ENCODE results near the gene IGF2BP2.
A peak's percentile ranks its signal among the peaks of the same experiment; 100 is the strongest.
"Not testable (repeated sequence)": the region's sequence is repeated elsewhere in the genome, so short reads cannot be mapped to it uniquely, and the experiment has no call there.

IGF2BP2 gene

DNA sequence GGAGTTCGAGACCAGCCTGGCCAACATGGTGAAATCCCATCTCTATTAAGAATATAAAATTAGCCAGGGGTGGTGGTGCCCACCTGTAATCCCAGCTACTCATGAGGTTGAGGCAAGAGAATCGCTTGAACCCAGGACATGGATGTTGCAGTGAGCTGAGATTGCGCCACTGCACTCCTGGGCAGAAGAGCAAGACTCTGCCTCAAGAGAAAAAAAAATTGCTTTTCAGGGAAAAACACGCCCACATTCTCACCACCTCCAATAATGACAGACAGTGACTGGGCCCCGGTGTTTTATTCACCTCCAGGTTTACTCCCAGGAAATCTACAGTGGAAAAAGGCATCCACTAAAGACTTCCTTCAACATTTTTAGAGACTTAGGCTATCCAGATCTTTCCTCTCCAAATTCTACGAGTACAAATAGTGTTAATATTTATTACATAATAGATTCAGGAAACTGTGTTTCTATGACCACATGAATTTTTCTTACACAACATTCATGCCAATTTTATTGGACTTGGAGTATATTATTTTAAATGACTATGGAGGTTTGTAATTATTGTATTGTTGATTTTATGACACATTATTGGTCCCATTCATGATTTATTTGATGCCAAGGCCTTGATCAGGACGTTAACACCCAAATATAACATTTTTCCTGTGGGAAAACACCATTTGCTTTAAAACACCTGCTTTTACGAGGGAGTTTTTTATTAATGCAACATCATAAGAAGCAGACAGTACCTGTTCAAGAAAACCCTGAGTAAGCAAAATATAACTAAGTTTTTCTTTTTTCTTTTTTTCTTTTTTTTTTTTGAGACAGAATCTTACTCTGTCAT is 26.6 kb downstream of the IGF2BP2 start:
- no peak for DNase-seq

DNA sequence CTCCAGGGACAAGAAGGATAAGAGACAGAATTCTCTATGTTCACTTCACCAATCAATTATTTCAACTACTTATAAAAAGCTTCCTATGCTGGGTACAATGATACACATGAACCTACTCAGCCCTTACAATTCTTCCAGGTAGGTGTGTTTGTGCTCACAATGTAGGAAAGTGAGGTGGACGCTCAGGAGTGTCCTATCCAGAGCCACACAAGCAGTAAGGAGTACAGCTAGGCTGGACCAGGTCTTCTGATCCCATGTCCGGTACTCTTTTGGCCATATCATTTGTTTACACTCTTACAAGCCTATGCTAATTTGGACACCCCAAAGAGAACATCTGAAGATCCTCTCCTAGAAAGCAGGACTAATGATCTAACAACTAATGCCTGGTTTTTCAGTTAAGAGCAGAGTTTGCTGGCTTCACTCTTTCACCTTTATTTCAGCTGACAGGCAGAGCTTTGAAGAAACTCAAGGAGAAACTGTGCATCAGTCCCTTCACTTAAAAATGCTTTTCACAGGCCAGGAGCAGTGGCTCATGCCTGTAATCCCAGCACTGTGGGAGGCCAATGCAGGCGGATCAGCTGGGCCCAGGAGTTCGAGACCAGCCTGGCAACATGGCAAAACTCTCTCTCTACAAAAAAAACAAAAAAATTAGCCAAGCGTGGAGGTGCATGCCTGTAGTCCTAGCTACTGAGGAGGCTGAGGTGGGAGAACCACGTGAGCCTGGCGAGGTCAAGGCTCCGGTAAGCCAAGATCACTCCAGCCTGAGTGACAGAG is 27.5 kb downstream of the IGF2BP2 start:
- no peak for DNase-seq

DNA sequence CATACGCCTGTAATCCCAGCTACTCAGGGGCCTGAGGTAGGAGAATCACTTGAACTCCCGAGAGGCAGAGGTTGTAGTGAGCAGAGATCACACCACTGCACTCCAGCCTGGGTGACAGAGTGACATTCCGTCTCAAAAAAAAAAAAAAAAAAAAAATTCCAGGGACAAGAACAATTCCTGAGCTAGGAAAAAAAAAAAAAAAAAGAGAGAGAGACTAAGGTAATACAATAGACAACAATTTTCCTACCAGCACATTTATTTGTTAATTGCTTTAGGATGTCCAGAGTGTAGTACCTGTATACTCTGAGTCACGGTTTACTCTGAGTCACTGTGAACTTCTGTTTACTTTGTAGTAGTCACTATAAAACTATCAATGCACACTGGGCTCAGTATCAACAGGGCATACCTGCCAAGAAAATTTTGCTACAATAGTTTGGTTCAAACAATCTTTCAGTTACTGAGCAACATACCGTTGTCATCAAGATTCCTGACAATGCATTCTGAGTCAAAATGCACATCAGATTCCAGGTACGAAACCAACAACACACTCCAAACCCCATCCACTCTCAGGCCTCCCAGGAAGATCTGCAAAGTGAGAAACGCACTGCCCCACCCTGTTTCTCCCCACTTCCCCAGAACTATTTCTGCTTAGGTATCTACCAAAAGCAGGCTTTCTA is 28.3 kb downstream of the IGF2BP2 start:
- no peak for DNase-seq

DNA sequence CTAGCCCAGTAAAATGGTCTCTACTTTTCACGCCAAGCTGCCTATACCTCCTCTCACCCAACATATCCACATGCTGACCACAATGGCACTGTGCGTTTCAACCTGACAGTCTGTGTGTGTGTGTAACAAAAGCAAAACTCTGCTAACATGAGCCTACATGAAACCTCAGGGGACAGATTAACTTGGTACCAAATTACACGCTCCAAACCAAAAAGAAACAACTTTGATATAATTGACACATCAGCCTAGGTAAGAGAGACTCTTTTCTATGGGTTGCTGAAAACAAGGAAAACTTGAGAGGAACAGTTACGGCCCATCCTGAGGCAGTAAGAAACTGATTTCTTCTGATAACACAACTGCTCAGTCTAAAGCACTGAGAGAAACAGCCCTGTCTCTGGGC is 31.5 kb downstream of the IGF2BP2 start:
- no peak for DNase-seq

DNA sequence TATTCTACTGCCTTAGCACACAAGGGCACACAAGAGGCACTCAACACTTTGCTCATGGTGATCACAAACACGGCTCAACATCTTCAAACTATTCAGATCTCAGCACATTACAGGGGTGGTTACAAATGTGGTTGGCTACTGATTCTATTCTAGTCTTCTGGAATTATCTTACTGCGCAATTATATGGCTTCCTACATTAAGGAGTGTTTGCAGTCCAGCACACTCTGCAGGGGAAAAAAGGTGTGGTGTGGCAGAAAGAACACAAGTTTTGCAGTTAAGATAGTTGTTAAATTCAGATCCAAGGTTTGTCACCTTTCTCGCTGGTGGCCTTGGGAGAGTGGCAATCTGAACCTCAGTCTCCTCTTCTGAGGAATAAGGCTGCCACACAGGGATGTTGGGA is 31.9 kb downstream of the IGF2BP2 start:
- DNase-seq: no peak

DNA sequence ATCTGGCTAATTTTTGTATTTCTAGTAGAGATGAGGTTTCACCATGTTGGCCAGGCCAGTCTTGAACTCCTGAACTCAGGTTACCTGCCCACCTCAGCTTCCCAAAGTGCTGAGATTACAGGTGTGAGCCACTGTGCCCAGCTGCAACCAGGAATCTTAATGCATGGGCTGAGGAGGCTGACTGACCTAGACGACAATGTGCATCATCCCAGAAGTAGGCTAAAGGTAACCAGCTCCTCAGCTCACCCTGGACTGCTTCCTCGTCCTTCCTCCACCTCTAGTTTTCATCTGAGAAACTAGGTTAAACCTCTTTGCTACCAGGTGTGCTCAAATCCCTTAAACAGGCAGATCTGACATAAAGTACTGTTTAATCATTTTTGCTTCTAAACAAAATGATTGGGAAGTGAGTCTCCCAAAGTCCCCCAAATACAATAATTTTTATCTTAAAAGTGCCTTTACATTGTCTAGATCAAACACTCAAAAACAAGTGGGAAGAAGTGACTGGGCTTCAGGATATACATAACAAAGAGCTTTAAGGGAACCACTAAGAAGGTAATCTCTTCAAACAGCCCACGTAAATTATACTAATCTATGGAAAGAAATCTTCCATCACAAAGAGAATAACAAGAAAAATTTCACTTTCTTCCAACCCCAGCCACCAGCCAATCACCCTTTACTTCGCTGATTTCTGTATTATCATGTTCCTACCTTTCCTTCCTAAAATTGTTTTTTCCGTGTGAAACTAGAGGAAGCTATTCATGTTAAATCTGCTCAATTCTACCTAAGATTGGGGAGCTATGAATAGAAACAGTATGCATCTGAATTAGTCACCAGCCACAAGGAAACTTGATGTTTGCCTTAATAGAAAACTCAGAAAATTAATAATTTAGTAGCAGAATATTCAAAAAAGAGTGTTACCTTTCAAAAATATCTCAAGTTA is 34.7 kb downstream of the IGF2BP2 start:
- no peak for DNase-seq

DNA sequence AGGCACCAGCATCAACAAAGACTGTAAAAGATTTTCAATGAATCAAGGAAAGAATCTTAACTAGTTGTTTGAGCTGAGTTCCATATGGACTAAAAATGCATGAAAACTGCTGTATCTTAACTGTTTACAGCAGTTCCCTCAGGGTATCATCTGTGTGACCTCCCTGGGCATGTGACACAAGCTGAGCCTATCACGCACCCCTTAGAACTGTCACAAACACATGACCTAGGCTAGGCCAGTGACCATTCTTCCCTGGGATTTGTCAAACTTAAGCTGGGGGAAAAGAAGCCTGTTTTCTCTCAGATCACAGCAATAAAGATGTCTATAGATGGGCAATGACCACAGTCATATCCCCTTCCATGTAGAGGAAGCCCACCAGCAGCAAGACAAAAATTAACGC is 35.7 kb downstream of the IGF2BP2 start:
- DNase-seq: no peak

DNA sequence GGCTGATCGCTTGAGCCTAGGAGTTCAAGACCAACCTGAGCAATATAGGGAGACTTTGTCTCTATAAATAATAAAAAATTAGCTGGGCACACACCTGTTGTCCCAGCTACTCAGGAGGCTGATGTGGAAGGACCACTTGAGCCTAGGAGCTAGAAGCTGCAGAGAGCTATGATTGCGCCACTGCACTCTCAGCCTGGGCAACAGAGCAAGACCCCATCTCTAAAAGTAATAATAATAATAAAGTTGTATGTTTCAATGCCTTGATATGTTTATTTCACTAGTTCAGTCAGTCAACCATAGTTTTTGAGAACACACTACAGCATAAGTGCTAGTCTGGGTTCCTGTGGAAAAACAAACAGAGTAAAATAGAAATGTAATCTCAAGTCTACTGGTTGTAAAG is 36.5 kb downstream of the IGF2BP2 start:
- DNase-seq: no peak

DNA sequence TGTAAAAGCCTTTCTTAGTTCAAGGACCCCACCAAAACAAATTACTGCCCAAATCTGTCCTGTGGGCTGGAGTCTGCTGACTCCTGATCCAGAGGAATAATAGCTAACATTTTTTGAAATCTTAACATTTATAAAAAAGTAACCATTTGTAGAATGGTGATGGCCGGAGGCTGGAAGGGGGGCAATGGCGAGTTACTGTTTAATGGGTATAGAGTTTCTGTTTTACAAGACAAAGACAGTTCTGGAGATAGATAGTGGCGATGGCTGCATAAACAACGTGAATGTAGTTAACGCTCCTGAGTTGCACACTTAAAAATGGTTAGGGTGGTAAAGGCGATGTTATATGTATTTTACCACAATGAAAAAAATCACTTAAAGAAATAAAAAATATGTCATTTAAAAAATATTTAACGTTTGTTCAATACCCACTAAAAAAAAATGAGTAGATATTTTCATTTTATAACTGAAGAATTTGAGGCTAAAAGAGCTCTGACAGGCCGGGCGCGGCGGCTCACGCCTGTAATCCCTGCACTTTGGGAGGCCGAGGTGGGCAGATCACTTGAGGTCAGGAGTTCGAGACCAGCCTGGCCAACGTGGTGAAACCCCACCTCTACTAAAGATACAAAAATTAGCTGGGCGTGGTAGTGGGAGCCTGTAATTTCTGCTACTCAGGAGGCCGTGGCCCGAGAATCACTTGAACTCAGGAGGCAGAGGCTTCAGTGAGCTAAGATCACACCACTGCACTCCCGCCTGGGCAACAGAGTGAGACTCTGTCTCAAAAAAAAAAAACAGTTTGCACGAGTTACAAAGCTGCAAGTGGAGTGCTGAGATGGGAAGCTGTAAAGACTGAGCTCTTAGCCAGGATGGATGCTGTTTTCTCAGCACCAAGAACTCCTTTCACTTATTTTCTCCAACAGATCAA is 37.6 kb downstream of the IGF2BP2 start:
- DNase-seq: no peak

DNA sequence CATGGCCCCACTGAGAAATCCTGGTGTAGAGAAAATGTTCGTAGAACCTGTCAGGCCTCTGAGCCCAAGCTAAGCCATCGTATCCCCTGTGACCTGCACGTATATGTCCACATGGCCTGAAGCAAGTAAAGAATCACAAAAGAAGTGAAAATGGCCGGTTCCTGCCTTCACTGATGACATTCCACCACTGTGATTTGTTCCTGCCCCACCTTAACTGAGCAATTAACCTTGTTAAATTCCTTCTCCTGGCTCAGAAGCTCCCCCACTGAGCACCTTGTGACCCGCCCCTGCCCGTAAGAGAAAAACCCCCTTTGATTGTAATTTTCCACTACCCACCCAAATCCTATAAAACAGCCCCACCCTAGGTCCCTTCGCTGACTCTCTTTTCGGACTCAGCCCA is 38.6 kb downstream of the IGF2BP2 start:
- DNase-seq: not testable (repeated sequence)

DNA sequence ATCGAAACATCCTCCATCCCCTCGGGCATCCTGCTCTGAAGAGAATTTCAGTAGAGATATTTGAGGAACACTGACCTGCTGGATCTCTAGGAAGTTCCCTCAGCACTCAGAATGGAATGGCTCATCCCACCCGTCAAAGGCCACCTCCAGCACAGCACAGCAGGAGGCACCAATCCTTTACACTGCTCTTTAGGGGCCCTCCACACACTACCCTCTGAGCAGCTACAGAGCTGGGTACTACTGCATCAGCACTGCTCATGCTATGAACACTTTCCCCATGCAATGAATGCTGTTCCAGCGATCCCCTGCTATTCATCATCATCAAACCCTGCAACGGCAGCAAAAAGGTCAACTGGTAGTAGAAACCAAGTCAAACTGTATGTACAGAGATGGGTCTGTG is 40.5 kb downstream of the IGF2BP2 start:
- DNase-seq: no peak

DNA sequence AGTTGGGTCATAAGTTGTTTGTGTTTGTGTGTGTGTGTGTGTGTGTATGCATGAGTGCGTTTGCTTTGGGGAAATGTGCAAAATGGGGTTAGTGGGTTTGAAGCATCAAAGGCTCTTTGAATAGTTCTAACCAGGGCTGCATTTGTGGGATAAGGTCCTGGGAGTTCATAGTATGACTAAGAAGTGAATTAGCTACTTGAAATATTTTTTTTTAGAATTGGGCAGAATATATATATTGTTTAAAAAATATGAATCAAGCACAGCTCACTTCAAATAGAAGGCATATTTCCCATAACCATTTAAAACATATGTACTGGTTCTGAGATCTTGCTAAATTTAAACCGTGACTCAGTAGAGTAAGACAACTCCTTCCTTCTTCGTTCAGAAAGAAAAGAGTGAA is 43.1 kb downstream of the IGF2BP2 start:
- no peak for DNase-seq

DNA sequence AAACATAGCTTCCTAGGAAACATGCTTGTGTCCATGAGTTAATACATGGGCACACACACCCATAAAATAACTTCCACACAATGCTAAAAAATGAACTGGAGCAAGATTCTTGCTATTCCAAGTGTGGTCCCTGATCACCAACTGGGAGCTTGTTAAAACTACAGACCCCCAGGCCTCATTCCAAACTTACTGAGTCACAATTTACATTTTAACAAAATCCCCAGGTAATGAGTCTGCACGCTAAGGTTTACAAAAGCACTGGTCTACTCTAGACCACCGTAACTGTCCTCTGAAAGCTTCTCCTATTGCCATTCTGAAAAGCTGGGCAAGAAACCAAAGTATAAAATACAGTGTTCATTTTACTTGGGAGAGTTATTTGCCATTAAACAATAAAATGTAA is 45.4 kb downstream of the IGF2BP2 start:
- DNase-seq: no peak

DNA sequence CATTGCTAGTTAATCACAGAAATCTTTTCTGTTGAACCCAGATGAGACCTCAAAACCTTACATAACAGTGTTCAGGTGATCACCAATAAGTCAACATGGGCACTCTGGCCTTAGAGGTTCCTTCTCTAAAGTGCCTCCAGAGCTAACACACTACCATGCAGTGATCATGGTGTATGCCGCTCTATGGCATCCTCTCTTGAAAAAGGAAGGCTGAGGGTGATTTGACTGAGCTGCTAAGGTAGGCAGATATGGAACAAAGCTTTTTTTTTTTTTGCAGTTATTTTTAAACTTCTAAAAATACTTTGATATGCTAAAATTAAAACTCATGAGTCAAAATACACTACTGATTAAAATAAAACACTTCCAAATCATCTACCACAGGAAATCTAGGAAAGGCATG is 46.0 kb downstream of the IGF2BP2 start:
- no peak for DNase-seq

DNA sequence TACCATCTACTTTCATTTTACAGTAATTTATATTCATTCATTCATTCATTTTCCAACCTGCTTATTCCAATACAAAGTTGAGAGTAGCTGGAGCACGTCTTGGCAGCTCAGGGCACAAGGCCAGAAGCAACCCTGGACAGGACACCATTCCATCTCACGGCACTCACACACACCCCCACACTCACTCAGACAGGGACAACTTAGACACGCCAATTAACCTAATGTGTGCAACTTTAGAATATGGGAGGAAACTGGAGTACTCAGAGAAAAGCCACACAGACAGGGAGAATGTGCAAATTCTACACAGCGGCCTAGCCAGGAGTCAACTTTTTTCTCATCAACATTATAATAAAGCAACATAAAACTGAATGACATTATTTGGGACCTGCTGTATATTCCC is 46.7 kb downstream of the IGF2BP2 start:
- DNase-seq: no peak

DNA sequence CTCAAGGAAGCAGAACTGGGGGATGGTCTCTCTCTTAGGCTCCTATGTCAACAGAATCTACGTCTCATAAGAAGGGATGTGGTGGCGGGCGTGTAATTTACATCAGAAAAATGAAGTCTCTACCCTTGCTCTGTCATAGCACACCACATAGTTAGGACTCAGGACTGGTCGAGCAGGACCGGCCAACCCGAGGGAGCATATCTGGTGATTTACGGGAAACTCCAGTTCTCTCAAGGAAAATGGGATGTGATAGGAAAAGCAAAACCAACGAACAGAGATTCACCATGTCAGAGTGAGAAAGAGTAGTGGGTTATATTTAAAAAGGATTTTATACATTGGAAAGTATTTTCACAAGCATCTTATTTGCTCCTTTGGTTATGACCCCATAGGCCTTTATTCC is 54.7 kb downstream of the IGF2BP2 start:
- DNase-seq: no peak

DNA sequence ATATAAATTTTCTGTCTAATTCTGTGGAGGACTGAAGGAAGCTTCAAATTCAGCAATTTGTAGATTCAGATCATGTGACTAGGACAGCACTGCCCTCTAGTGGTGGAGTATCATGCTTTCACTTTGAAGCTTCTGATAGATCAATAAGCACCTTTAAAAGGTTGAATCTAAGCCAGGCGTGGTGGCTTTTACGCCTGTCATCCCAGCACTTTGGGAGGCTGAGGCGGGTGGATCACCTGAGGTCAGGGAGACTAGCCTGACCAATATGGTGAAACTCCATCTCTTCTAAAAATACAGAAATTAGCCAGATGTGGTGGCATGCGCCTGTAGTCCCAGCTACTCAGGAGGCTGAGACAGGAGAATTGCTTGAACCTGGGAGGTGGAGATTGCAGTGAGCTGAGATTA is 56.3 kb downstream of the IGF2BP2 start:
- DNase-seq: peak; percentile 52 to 58

DNA sequence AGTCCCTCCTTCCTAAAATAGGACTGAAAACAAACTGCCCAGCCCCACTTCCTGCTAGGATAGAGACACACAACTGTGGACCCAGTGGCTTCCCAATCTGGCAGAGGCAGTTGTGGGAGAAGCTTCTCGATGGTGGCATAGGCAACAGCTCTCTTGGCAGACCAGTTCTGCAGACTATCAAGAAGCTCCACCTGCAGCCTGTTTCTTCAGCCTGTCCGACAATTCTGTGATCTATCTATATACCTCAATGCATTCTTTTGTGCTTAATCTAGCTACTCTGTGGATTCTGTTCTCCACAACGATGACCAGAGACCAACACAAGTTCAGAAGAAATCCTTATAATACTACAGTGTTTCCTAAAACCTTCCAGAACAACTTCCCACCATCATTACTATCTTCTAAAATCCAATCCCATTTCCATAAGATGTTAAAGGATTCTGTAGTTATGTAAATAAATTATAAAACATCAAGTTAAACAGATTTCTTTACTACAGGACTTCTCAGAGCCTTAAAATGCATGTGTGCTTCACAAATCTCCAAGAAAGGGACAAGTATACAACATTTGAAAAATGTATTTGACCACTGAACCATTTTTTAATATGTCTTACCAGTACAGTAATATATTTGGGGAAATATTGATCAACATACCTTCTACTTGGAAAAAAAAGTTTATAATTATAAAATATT is 57.7 kb downstream of the IGF2BP2 start:
- DNase-seq: no peak

DNA sequence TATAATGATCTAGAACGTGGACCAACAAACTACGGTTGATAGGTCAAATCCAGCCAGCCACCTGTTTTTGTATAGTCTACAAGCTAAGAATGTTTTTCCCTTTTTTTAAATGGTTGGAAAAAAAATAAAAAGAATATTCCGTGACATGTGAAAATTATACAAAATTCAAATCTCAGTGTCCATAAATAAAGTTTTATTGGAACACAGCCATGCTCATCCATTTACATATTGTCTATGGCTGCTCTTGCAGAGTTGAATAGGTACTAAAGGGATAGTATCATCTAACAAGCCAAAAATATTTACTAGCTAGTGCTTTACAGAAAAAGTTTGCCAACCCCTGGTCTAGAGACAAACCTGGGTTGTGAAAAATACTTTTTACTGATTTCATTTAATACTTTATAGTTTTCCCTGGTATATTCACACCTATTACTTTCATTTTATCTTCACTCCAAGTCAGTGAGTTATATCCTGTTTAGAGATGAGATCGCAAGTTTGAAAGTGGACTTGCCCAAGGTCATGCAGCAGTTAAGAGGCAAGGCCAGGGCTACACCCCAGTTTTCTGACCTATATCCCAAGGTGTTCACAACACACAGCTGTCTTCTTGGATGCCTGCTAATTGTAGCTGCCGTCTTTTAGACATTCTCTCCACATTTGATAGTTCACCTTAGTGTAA is 58.4 kb downstream of the IGF2BP2 start:
- DNase-seq: no peak

DNA sequence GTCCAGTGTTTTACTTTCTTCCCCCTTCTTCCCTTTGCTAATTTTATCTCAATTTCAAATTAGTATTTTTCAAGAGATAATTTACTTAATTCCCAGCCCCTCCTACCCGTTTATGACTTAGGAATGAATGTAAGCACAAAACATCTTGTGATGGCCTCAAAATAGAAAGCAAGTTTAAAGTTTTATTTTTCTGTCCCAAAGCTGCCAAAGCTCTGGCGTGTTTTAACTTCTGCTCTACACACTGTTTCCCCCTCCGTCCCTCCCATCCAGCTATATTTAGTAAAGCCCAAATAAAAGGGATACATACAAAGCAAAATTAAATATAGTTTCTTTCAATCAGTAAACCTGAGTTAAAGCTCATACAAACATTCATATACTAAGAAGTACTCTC is 59.9 kb downstream of the IGF2BP2 start:
- DNase-seq: no peak
